ENCODE results near the gene USP13. TPM values are rescaled to one million over a fixed set of nuclear protein-coding genes. Genes with fewer than 3 reads are reported as not detected.

The USP13 gene, protein sequence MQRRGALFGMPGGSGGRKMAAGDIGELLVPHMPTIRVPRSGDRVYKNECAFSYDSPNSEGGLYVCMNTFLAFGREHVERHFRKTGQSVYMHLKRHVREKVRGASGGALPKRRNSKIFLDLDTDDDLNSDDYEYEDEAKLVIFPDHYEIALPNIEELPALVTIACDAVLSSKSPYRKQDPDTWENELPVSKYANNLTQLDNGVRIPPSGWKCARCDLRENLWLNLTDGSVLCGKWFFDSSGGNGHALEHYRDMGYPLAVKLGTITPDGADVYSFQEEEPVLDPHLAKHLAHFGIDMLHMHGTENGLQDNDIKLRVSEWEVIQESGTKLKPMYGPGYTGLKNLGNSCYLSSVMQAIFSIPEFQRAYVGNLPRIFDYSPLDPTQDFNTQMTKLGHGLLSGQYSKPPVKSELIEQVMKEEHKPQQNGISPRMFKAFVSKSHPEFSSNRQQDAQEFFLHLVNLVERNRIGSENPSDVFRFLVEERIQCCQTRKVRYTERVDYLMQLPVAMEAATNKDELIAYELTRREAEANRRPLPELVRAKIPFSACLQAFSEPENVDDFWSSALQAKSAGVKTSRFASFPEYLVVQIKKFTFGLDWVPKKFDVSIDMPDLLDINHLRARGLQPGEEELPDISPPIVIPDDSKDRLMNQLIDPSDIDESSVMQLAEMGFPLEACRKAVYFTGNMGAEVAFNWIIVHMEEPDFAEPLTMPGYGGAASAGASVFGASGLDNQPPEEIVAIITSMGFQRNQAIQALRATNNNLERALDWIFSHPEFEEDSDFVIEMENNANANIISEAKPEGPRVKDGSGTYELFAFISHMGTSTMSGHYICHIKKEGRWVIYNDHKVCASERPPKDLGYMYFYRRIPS
- polyA plus RNA-seq (2012; ENCODE audit: insufficient read depth, insufficient read length, low read depth): 7.5 TPM

DNA sequence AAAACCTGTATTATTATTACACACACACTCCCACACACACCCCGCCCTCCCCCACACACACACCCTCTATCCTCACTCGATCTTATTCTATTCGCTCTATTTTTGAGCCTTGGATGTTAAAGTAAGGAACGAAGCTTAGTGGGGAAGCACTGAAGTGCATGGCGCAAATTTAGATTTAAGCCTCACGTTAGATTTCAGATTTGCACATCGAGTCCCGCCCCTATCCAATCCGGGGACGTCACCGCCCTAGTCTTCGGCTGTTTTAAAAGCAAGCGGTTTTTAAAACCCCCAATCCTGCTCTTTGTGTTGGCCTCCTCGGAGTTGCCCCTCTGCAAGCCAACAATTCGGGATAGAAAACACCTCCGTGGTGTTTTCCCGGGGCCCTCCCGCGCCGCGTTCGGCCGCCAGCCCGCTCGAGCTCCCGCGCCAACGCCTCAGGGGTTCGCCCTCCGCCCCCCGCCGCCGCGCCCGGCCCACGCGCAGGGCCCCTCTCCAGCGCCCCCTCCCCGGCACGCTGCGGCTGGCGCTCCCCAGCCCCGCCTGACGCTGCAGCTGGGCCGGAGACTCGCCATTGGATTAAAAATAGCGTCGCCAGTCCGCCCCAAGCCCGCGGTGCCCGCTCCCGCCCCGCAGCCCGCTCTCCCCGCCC is at the start of gene USP13:
USP13 (plus strand) TSS at position 594 of the 649 bp plus-strand sequence. CDS start 186 bp downstream, outside the sequence.
- Histone ChIP-seq H3K9me3 (no peaks in the 10 kb centered on the region), H3K4me1 (peaks cover 5% of the 10 kb centered on the region), H3K4me3 (ENCODE audit: low read depth, low read length) (peak within 1 kb of the TSS; percentile 99), H3K27me3 (no peaks in the 10 kb centered on the region), H3K36me3 (no peaks in the 10 kb centered on the region; the same call in 1 of the 2 replicates)
- peak; percentile 86 for DNase-seq
- TF ChIP-seq, protein P1, sequence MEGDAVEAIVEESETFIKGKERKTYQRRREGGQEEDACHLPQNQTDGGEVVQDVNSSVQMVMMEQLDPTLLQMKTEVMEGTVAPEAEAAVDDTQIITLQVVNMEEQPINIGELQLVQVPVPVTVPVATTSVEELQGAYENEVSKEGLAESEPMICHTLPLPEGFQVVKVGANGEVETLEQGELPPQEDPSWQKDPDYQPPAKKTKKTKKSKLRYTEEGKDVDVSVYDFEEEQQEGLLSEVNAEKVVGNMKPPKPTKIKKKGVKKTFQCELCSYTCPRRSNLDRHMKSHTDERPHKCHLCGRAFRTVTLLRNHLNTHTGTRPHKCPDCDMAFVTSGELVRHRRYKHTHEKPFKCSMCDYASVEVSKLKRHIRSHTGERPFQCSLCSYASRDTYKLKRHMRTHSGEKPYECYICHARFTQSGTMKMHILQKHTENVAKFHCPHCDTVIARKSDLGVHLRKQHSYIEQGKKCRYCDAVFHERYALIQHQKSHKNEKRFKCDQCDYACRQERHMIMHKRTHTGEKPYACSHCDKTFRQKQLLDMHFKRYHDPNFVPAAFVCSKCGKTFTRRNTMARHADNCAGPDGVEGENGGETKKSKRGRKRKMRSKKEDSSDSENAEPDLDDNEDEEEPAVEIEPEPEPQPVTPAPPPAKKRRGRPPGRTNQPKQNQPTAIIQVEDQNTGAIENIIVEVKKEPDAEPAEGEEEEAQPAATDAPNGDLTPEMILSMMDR (IDR thresholded peaks at IDR 0.05; ENCODE audit: low read depth, low read length): no peak

DNA sequence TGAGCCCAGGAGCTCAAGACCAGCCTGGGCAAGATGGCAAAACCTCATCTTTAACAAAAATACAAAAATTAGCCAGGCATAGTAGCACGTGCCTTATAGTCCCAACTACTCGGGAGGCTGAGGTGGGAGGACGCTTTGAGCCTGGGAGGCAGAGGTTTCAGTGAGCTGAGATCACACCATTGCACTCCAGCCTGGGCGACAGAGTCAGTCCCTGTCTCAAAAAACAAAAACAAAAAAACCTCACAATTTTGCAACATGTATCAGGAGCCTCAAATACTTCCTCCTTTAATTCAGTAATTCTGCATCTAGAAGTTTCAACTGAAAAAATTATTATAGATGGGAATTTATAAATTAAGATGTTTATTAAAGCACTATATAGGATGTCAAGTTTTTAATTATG is 49.5 kb upstream of the USP13 start:
- DNase-seq: no peak

DNA sequence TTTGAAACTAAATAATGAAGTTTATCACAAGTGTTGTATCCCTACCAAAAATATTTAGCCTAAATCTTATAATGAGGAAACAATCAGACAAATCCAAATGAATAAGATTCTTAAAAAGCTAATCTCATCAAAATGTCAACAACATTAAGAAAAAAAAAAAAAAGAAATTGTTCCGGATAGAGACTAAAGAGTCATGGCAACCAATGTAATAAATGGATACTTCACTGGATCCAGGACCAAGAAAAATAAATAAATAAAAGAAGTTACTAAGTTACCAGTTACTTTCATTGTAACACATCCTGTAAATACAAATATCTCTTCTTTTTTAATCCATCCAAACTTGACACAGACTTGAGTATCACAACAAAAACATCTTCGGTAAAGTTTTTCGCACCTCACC is 49.0 kb upstream of the USP13 start:
- H3K27me3 ChIP-seq: no peaks in the 10 kb centered on the region
- H3K9me3 ChIP-seq: no peaks in the 10 kb centered on the region
- TF ChIP-seq, protein P1 (IDR thresholded peaks at IDR 0.05; ENCODE audit: low read depth, low read length): no peak
- H3K36me3 ChIP-seq: peaks cover 40% of the 10 kb centered on the region
- peak overlapping the region; percentile 67 for H3K4me3 ChIP-seq (ENCODE audit: low read depth, low read length)
- no peak for DNase-seq
- no peaks in the 10 kb centered on the region for H3K4me1 ChIP-seq

More for the DNA sequence above, 49.5 kb upstream of the USP13 start:
- Histone ChIP-seq H3K27me3 (no peaks in the 10 kb centered on the region), H3K4me1 (no peaks in the 10 kb centered on the region), H3K4me3 (ENCODE audit: low read depth, low read length) (peak overlapping the region; percentile 67), H3K36me3 (peaks cover 45% of the 10 kb centered on the region), H3K9me3 (no peaks in the 10 kb centered on the region)
- TF ChIP-seq, protein P1 (IDR thresholded peaks at IDR 0.05; ENCODE audit: low read depth, low read length): no peak

DNA sequence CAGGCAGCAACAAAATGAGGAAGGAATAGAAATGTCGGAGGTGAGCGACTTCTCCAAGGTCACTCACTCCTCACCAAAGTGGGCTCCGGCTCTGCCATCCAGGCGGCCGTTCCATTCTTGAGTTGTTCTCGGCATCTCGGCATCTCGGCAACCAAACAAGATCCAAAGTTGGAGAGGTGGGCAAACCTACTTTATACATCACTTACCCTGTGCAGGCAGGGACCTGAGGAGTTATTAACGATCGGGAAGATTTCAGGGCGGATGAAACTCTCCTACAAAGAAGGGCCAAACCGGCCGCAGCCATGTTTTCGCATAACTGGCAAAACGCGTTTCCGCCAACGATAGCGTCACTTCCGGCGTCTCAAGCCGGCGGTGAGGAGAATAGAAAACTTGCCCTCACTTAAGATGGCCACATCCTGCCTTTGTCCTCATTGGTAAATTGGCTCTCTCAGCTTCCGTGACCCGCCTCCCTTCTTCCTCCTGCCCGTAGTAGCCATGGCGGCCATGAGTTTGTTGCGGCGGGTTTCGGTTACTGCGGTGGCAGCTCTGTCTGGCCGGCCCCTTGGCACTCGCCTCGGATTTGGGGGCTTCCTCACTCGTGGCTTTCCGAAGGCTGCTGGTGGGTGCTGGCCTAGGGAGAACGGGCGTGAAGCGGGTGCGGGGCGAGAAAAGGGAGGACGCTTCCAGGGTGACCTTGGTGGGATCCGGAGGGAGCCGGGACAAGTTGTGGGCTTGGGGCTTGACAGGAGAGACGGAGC is 48.3 kb upstream of the USP13 start, which contains the start of the genes MRPL47 and NDUFB5:
MRPL47 (minus strand) TSS at position 318 of the 758 bp plus-strand sequence; CDS start at position 304, 14 bp downstream.
NDUFB5 (plus strand) TSS at position 474 of the 758 bp plus-strand sequence; CDS start at position 496, 22 bp downstream.
- peaks cover 34% of the 10 kb centered on the region for H3K36me3 ChIP-seq

More for the DNA sequence above, 48.3 kb upstream of the USP13 start, which contains the start of the genes MRPL47 and NDUFB5:
- Histone ChIP-seq H3K27me3 (no peaks in the 10 kb centered on the region), H3K4me1 (no peaks in the 10 kb centered on the region), H3K4me3 (ENCODE audit: low read depth, low read length) (peak within 1 kb of the TSS; percentile 67), H3K9me3 (no peaks in the 10 kb centered on the region)
- peak; percentile 90 for DNase-seq
- TF ChIP-seq, protein P1 (IDR thresholded peaks at IDR 0.05; ENCODE audit: low read depth, low read length): no peak
